Bone marrow (tissue), 2 donors: ENCODE measurements around the gene NBDY.
"Not testable (repeated sequence)": the region's sequence is repeated elsewhere in the genome, so short reads cannot be mapped to it uniquely, and the experiment has no call there.

Experiments used
- DNase-seq, 2 donors: peaks; one replicate each; lab custom pipeline; 2025; lab: John Stamatoyannopoulos, UW

The NBDY gene

DNA sequence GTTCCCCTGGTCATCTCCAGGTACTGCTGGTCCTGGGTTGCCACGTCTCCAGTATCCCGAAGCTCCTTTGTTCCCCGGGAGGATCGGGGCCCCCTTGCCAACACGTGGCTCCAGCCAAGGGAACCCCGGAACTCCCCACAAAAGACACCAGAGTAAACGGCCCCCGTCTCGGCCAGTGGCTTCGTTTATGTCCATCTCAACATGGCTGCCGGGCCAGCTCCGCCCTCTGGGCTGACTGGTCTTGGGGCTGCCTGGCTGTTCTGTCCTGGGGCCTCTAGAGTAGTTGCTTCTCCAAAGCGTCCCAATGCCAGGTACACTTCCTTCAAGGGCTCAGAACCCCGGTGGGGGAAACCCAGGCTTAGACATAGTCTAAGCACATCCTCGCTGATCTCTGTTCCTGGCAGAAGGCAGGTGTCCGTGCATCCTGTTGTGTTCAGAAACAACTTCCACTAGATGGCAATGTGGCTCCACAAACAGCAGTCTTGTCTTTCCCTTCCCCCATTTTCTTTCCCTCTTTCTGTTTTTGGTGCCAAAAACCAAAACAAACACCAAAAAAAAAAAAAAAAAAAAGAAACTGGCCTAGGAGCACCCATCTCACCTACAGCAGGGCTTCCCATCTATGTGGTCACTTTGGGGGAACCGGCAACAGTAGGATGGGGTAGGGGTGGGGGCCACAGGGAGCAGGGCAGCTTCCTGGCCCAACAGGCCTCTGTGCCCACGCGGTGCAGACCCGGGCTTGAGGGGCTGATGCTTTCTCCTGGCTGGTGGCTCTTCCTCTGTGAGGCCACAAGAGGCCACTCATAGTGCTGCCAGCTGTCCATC is 35.3 kb downstream of the NBDY start:
- DNase-seq, result no peak

DNA sequence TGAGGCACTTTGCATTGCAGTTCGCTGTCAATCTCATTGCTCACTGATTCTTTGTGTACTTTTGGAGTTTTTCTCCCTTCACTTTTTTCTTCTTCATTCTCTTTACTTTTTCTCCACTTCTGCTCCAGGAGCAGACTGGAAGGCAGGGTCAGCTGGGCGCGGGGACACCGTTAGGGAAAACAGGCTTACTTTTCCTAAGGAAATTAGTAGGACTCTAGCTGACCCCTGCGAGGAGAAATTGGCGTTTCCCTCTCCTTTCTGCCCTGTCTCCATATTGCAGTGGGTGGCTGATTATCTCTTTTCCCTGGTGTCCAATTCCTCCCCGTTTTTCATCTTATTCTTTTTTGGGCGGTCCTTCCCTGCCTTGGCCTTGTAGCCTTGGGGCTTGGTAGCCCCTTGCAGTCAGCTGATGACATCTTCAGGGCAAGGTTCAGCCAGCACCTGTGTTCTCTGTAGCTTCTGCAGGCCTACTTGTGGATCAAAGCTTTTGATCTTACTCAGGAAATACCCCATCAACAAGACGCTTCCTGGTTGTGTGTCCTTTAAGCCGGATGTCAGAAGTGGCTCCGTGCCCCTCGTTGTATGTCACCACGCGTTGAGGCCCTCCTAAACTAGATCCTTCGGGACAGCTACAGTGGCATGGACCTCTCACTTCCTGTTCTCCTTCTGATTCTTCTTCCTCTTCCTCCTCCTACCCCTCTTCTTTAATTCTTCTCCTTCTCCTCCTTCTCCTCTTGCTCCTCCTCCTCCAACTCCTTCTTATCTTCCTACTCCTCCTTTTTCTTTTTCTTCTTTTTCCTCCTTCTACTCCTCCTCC is 36.1 kb downstream of the NBDY start:
- no peak for DNase-seq

DNA sequence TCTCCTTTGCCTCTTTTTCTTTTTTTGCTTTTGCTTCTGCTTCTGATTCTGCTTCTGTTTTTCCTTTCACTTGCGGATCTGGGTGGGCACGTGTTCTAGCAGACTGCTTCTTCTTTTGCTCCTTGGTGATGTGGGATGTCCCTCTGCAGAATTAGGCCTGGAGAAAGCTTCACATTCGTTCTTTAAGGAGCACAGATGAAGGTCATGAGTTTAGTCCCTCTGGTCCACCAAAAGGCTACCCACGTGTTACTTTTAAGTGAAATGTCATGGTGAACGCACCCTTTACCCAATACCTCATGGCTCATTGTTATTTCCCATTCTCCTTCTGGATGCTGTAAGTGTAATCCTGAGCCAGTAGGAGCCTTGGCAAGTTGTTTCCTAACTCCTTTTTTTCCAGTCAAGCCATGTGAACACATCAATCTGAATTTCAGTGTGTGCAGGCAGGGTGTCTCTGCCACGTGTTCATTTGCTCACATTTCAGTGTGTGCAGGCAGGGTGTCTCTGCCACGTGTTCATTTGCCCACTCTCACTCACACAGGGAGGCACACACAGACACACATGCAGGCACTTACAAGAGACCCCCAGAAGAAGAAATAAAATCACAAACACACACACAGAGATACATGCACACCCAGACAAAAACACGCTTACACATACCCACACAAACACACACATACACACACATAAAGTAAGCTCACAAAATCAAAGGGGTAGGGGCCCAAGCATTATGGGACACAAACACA is 36.9 kb downstream of the NBDY start:
- no peak for DNase-seq

DNA sequence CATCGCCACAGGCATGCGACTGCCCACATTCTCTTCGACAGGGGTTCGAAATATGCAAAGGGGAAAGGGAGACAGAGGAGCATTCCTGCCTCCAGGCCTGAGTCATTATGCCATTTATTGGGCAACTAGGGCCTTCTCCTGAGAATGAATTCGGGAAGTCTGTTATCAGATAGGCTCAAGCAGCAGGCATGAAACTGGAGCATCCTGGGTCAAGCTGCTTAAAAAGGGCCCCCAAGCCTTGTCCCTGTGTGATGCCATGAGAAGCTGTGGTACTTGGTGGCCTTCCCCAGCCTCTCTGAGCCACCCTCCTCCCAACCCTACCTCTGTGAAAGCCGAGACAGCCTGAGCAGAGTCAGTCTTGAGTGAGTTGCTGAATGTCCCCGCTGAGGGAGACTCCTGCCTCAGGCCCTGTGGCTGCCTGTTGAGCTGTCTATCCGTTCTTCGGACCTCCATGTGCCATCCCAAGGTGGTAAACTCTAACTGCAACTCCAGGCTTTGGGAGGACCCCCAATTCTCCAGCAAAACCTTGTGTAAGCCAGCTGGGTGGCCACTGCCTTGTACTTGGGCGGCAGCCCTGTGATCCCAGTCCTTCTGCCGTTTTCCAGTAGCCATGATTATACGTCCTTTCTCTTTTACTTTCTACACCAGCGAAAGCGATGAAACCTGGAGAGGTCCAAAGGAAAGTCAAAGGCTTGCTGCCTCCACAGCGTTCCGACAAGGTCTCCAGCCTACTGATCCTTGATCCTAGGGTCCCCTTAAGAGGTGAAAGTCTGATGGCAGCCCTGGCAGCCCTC is 37.7 kb downstream of the NBDY start:
- DNase-seq, result no peak

DNA sequence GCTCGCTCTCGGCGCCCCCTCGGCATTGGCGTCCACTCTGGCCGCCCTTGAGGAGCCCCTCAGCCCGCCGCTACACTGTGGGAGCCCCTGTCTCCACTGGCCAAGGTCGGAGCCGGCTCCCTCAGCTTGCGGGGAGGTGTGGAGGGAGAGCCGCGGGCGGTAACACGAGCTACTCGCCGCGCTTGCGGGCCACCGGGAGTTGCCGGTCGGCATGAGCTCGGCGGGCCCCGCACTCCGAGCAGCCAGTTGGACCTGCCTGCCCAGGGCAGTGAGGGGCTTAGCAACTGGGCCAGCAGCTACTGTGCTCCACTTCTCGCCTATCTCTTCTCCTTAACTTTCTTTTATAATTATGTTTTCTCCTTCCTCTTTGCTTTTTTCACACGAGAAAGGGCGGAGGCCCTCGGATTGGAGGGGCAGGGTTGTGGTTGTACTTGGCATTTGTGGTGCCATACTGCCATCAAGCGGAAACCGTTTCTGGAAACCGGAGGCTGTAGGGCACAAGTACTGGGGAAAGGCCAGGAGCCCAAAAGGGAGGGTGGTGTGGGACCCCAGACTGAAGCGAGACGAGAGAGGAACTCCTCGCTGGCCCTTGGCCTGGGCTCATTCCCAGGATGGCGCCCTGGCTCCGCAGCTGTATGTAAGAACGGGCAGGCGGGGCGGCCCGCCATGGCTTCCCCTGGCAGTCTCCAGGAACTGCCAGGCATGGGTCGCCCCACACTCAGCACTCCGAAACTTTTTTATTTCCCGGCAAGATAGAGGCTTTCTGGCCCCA is 38.5 kb downstream of the NBDY start:
- DNase-seq, result not testable (repeated sequence)

DNA sequence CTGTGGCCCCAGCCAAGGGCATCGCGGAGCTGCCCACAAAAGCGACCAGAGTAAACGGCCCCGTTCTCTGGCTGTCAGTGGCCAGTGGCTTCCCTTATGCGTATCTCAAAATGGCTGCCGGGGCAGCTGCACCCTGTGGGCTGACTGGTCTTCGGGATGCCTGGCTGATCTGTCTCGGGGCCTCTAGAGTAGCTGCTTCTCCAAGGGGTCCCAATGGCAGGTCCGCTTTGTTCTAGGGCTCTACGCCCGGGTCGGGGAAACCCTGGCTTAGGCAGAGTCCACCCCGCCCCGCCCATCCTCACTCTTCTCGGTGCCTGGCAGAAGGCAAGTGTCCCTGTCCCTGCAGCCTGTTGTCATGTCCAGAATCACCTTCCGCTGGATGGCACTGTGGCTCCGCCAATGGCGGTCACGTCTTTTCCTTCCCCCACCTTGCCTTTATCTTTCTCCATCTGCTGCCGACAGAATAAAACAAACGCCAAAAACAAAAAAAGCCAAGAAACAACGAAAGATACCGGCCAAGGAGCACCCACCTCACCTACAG is 39.1 kb downstream of the NBDY start:
- not testable (repeated sequence) for DNase-seq

DNA sequence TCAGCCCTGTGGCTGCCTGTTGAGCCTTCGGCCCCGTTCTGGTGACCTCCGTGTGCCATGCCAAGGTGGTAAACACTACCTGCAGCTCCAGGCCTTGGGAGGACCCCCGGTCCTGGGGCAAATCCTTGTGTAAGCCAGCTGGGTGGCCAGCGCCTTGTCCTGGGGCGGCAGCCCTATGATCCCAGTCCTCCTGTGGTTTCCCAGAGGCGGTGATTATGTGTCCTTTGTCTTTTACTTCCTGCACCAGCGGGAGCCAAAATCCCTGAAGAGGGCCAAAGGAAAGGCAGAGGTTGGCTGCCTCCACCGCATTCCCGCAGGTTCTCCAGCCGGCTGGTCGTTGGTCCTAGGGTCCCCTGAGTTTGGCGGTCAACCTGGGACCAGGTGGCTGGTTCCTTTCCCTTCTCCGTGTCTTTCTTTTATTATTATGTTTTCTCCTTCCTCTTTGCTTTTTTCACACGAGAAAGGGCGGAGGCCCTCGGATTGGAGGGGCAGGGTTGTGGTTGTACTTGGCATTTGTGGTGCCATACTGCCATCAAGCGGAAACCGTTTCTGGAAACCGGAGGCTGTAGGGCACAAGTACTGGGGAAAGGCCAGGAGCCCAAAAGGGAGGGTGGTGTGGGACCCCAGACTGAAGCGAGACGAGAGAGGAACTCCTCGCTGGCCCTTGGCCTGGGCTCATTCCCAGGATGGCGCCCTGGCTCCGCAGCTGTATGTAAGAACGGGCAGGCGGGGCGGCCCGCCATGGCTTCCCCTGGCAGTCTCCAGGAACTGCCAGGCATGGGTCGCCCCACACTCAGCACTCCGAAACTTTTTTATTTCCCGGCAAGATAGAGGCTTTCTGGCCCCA is 43.9 kb downstream of the NBDY start:
- DNase-seq, result not testable (repeated sequence)

DNA sequence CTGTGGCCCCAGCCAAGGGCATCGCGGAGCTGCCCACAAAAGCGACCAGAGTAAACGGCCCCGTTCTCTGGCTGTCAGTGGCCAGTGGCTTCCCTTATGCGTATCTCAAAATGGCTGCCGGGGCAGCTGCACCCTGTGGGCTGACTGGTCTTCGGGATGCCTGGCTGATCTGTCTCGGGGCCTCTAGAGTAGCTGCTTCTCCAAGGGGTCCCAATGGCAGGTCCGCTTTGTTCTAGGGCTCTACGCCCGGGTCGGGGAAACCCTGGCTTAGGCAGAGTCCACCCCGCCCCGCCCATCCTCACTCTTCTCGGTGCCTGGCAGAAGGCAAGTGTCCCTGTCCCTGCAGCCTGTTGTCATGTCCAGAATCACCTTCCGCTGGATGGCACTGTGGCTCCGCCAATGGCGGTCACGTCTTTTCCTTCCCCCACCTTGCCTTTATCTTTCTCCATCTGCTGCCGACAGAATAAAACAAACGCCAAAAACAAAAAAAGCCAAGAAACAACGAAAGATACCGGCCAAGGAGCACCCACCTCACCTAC is 44.5 kb downstream of the NBDY start:
- not testable (repeated sequence) for DNase-seq

DNA sequence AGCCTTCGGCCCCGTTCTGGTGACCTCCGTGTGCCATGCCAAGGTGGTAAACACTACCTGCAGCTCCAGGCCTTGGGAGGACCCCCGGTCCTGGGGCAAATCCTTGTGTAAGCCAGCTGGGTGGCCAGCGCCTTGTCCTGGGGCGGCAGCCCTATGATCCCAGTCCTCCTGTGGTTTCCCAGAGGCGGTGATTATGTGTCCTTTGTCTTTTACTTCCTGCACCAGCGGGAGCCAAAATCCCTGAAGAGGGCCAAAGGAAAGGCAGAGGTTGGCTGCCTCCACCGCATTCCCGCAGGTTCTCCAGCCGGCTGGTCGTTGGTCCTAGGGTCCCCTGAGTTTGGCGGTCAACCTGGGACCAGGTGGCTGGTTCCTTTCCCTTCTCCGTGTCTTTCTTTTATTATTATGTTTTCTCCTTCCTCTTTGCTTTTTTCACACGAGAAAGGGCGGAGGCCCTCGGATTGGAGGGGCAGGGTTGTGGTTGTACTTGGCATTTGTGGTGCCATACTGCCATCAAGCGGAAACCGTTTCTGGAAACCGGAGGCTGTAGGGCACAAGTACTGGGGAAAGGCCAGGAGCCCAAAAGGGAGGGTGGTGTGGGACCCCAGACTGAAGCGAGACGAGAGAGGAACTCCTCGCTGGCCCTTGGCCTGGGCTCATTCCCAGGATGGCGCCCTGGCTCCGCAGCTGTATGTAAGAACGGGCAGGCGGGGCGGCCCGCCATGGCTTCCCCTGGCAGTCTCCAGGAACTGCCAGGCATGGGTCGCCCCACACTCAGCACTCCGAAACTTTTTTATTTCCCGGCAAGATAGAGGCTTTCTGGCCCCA is 49.3 kb downstream of the NBDY start:
- DNase-seq, result not testable (repeated sequence)

DNA sequence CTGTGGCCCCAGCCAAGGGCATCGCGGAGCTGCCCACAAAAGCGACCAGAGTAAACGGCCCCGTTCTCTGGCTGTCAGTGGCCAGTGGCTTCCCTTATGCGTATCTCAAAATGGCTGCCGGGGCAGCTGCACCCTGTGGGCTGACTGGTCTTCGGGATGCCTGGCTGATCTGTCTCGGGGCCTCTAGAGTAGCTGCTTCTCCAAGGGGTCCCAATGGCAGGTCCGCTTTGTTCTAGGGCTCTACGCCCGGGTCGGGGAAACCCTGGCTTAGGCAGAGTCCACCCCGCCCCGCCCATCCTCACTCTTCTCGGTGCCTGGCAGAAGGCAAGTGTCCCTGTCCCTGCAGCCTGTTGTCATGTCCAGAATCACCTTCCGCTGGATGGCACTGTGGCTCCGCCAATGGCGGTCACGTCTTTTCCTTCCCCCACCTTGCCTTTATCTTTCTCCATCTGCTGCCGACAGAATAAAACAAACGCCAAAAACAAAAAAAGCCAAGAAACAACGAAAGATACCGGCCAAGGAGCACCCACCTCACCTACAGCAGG is 50.0 kb downstream of the NBDY start:
- not testable (repeated sequence) for DNase-seq

DNA sequence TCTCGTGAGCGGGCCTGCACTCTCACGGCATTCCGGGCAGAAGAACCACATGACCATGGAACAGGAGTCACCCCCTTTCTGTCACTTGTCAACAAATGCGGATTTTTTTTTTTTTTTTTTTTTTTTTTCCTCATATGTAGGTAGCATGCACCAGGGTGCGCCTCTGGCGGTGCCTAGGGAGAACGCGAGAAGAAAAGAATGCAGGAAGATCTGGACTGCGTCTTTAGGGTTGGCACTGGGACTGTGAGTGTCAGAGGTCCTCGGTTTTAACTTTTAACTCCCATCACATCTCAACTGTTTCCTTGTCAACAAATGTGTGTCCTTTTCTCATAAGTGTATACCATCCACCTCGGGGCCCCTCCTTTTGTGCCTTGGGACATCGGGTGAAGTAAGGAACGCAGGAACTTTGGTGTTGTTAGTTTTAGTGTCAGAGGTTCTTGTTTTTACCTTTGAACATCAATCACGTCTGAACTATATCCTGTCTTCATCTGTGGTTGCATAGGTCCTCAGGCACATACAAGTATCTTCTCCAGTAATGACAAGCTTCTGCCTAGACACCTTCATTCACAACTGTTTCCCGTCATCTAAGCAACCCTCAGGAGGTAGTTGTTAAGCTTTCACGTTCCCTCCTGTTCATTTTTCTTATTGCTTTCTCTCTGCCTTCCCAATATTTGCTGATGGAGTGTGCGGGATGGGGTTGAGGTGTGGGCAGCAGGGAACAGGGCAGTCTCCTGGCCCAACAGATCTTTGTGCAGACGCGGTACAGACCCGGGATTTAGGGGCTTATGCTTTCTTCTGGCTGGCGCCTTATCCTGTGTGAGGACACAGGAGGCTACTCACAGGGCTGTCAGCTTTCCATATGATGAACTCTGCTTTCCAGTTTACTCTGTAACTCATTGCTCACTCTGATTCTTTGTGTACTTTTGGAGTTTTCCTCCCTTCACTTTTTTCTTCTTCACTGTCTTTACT is 51.9 kb downstream of the NBDY start:
- DNase-seq, result not testable (repeated sequence)

DNA sequence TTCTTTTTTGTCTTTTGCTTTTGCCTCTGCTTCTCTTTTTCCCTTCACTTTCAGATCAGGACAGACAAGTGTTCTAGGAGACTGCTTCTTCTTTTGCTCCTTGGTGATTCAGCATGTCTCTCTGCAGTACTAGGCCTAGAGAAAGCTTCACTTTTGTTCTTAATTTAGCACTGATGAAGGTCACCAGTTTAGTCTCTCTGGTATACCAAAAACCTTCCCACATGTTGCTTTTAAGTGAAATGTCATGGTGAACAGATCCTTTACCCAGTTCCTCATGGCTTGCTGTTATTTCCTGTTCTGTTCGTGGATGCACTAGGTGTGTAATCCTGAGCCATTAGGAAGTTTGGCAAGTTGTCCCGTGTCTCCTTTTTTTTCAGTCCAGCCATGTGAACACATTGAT is 53.3 kb downstream of the NBDY start:
- no peak for DNase-seq

DNA sequence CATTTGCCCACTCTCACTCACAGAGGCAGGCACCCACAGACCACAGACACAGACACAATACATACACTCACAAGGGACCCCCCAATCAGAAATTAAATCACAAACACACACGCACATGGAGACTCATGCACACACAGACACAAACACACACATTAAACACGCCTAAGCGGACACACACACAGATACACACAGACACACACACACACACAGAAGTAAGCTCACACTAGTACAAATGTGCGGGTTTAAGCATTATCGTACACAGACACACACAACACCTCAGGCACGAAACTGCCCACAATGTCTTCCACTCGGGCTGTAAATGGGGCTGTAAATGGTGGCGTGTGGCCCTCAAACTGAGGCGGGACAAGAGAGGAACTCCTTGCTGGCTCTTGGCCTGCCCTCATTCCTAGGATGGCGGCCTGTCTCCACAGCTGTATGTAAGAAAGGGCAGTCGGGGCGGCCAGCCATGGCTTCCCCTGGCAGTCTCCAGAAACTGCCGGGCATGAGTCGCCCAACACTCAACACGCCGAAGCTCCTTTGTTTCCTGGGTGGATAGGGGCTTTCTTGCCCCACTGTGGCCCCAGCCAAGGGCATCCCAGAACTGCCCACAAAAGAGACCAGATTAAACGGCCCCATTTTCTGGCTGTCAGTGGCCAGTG is 53.9 kb downstream of the NBDY start:
- no peak for DNase-seq

DNA sequence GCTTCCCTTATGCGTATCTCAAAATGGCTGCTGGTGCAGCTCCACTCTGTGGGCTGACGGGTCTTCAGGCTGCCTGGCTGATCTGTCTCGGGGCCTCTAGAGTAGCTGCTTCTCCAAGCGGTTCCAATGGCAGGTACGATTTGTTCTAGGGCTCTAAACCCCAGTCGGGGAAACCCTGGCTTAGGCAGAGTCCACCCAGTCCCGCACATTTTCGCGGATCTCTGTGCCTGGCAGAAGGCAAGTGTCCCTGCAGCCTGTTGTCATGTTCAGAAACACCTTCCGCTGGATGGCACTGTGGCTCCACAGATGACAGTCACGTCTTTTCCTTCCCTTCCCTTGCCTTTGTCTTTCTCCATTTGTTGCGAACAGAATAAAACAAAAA is 54.4 kb downstream of the NBDY start:
- no peak for DNase-seq

DNA sequence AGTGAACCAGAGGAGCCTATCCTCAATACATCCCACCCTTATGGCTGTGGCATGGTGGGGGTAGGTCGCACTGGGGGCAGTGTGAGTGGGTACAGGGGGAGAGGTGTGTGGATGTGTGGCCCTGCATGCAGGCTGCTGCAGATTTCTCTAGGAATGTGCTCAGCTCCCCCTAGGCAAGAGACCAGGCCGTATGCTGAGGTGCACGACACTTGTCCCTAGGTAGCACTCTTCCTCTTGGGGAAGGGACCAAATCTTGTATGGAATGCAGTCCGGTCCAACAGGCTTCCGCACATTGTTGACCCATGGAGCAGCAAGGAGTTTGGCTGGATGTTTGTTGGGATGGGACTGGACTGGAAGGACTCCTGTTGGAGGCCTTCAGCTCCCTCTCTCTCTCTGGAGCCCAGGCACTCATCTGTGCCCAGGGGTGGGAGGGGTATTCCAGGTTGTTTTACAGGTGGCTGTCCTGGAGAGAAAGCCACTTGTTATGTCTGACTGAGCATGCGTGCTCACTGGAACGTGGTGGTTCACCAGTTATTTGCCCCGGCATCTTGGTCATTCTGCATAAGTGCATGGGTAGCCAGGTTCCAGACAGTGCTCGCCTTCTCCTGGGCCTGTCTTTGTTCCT is 55.1 kb downstream of the NBDY start:
- no peak for DNase-seq

DNA sequence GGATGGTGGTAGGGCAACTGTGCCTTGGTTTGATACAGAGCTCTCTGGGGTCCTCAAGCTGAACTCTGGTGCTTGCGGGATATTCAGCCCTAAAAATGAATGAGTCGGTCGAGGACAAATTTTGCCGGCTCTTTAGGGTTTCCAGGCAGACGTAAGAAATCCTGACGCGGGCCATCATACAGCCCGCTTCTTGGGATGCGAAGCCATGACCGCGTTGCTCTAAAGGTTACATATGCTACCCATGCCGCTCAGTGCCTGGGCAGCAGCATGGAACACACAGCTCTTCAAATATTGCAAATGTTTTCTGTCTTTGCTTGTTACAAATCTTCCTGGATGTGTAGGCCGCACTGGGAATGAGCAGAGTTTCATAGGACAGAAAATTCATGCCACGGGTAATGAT is 55.6 kb downstream of the NBDY start:
- no peak for DNase-seq
